DOHH2 (cell line): ENCODE measurements around the gene TP53BP2.

Experiments used
- EZH2phosphoT487 ChIP-seq: fragments of 200-600 bp; sonication (generic); IDR thresholded peaks from 2 replicates; pipeline ENCODE4 v1.6.1; 2017; ENCODE audit warnings: borderline replicate concordance, mild to moderate bottlenecking, antibody characterized with exemption, low read length, moderate library complexity, mixed read lengths
- TF ChIP-seq, protein P1 (sequence below): fragments of 200-600 bp; sonication (generic); IDR thresholded peaks from one replicate; pipeline ENCODE4 v1.5.1; 2014; ENCODE audit warnings: antibody characterized with exemption, mild to moderate bottlenecking, low read depth, low read length; ENCODE audit not compliant: poor library complexity, severe bottlenecking

DNA sequence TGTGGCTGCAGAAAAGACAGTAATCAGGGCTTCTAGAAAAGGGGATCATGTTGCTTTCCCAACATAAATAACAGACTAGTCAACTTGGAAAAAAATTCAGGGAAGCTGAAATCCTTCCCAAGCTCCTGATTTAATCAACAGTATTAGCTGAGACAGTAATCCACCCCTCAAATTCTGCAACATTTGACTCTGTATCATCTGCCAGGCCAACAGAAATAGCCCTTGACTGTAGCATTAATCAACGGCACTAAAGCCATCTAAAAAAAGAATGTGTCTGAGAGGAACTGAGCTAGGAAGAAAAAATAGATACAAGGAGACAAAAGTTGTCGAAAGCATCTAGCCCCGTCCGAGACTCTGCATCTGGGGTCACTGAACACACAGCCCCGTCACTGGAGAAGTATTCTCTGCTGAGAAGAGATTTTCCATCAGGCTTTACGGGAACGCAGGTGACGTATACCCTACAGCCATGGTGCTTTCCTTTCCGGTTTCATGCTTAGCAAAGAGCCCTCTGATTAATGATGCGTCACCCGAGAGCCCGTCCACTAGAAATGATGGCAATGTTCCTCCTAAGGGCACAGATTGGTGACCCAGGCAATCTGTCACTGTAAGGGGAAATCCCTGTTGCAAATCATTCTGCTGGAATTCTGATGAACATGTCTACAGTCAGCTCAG is 42.1 kb upstream of the TP53BP2 start:
- TF ChIP-seq, protein P1, sequence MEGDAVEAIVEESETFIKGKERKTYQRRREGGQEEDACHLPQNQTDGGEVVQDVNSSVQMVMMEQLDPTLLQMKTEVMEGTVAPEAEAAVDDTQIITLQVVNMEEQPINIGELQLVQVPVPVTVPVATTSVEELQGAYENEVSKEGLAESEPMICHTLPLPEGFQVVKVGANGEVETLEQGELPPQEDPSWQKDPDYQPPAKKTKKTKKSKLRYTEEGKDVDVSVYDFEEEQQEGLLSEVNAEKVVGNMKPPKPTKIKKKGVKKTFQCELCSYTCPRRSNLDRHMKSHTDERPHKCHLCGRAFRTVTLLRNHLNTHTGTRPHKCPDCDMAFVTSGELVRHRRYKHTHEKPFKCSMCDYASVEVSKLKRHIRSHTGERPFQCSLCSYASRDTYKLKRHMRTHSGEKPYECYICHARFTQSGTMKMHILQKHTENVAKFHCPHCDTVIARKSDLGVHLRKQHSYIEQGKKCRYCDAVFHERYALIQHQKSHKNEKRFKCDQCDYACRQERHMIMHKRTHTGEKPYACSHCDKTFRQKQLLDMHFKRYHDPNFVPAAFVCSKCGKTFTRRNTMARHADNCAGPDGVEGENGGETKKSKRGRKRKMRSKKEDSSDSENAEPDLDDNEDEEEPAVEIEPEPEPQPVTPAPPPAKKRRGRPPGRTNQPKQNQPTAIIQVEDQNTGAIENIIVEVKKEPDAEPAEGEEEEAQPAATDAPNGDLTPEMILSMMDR = no peak
- TF ChIP-seq EZH2phosphoT487 = no peak
